Pancreas (tissue), 10 donors: Measurements from ENCODE around the gene CBY1. TPM values are rescaled to one million over a fixed set of nuclear protein-coding genes. Genes with fewer than 3 reads are reported as not detected.

Source experiments
- ATAC-seq, 4 donors: fragments of 200-7000 bp; cut with Tn5 transposase; one replicate each; pipeline versions ENCODE4 v1.8.0 to v1.9.1; 2020; ENCODE audit warnings: mild to moderate bottlenecking in 4 of 4, moderate library complexity in 4 of 4
- DNase-seq, 6 donors: peaks; one replicate each; pipeline ENCODE4 v3.0.0-alpha.2; 2020
- FAIRE-seq: peaks from 2 replicates; lab custom pipeline; 2012; peaks lifted over from hg19 to GRCh38; lab: Jason Lieb, UNC
- H3K27ac ChIP-seq, 4 donors: fragments of 200-600 bp; sonication (generic); 1 replicate in 3 of 4; 2 replicates in 1 of 4; pipeline versions ENCODE4 v1.5.0 to v1.8.0; 2020
- H3K27me3 ChIP-seq, 4 donors: fragments of 200-600 bp; one replicate each; pipeline ENCODE4 v1.8.0; 2021
- H3K36me3 ChIP-seq, 3 donors: fragments of 200-600 bp; sonication (generic) in 1 of 3; one replicate each; pipeline versions ENCODE4 v1.5.0 to v1.8.0; 2020 to 2021
- H3K4me1 ChIP-seq, 3 donors: fragments of 200-600 bp; one replicate each; pipeline ENCODE4 v1.8.0; 2021
- H3K4me3 ChIP-seq, 4 donors: fragments of 200-600 bp; sonication (generic) in 2 of 4; one replicate each; pipeline versions ENCODE4 v1.5.0 to v1.8.0; 2020 to 2021
- H3K9me3 ChIP-seq, 4 donors: fragments of 200-600 bp; one replicate each; pipeline ENCODE4 v1.8.0; 2021
- CTCF ChIP-seq, 4 donors: fragments of 200-600 bp; sonication (generic) in 3 of 4; IDR thresholded peaks; one replicate each; pipeline versions ENCODE4 v1.5.0 to v1.8.0; 2021; ENCODE audit warnings: antibody characterized with exemption in 4 of 4
- WGBS, 2 donors: extraction: QIAGEN DNeasy Blood & Tissue Kit; methylation state at CpG; one replicate each; pipeline ENCODE4 v1.1.7; 2013; 5-methylcytosine and 5-hydroxymethylcytosine counted together
- intact Hi-C, 3 donors: fragments of 100-400 bp; cut with DNase I; formaldehyde crosslinking; loops; one replicate each; pipeline versions ENCODE4 v1.11.1 to v1.14.2; 2022
- polyA plus RNA-seq, 2 donors: library from polyadenylated mRNA; stranded (reverse); fragments of 200-250 nt; gene quantifications; one replicate each; pipeline ENCODE4 v1.2.3, GENCODE V29; 2013
- total RNA-seq, 6 donors: library from RNA; stranded (reverse); fragmentation: NEBNext Ultra II Directional in 4 of 6; extraction: Animal tissue kit (Norgen Biotek cat#: 25700) in 4 of 6; gene quantifications; one replicate each; pipeline versions ENCODE4 v1.2.1 to v1.2.4, GENCODE V29; 2021 to 2023
- donor health status: healthy with polysubstance abuse.
- donor health status: DM: no; HTN: no; CAD: no; lungs with moderate emphysema.
- donor health status: DM: no; HTN: no; CAD: no.
- donor health status: control.
- donor health status: control.
- donor health status: Bipolar disorder and iron deficiency.
- donor health status: DM: yes; HTN: yes; CAD: no.
- donor health status: DM: no; HTN: no; CAD: no.
- donor health status: DM: no; HTN: no; CAD: no.
- donor health status: DM: yes; HTN: yes; CAD: no.

Gene CBY1
- total and polyA plus RNA-seq, 8 donors, result 15.3 to 37.1 (median 19.2) TPM

- intact Hi-C loops, result no loop called here
- H3K4me3 ChIP-seq, result no peak overlapping the region
- ATAC-seq (no peak), DNase-seq (no peak), FAIRE-seq (no peak)
- TF ChIP-seq CTCF (IDR thresholded peaks at IDR 0.05), result no peak
- no peak overlapping the region for H3K27ac ChIP-seq
- peaks cover 0 to 15% (median 8%) of the 10 kb centered on the region in 3 donors for H3K4me1 ChIP-seq
- no peaks in the 10 kb centered on the region for H3K9me3 ChIP-seq
- no peaks in the 10 kb centered on the region for H3K27me3 ChIP-seq
- peaks cover 0 to 25% (median 5%) of the 10 kb centered on the region in 3 donors for H3K36me3 ChIP-seq
- 93 to 95% methylated on average over 6 of the region's 6 CpGs for WGBS, 2 donors
Observed at GRCh38 chr22:38717244-38717643, 60.8 kb downstream of the CBY1 start.

DNA sequence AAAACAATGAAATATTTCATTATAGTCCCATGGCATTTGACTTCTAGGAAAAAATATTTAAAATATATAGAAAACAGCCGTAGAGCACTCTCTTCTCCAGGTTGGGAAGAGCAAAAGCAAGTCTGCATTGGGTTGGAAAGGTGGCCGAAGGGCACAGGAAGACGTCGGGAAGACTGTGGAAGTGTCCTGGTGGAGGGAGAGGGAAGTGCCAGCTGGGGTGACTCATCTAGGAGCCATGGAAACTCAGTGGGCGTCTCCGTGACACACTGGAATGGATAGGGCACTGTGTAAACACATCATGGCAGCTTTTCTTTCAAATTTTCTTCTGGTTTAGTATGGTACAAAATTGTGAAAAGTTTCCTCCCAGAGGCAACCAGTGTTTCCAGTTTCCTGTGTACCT is 62.0 kb downstream of the CBY1 start:
- TF ChIP-seq CTCF (IDR thresholded peaks at IDR 0.05), result peak; percentile 41 to 60 (median 56)
- Histone ChIP-seq H3K4me1 (peaks cover 0 to 15% (median 8%) of the 10 kb centered on the region in 3 donors), H3K9me3 (no peaks in the 10 kb centered on the region), H3K36me3 (peaks cover 0 to 37% (median 5%) of the 10 kb centered on the region in 3 donors), H3K27ac (peak overlapping the region in 3 of 4 donors; percentile 8 to 60 (median 49)), H3K4me3 (no peak overlapping the region), H3K27me3 (no peaks in the 10 kb centered on the region)
- ATAC-seq (peak; percentile 96 to 97 (median 96)), FAIRE-seq (no peak), DNase-seq (peak in 4 of 6 donors; percentile 60 to 81 (median 75))
- intact Hi-C loops, result no loop called here
- 21 to 23% methylated on average over 6 of the region's 6 CpGs for WGBS, 2 donors

GRCh38 chr22:38719196-38719595 is 62.8 kb downstream of the CBY1 start:
- Histone ChIP-seq H3K27me3 (no peaks in the 10 kb centered on the region), H3K9me3 (no peaks in the 10 kb centered on the region), H3K27ac (peak overlapping the region in 2 of 4 donors; percentile 49 to 60), H3K36me3 (peaks cover 0 to 42% (median 6%) of the 10 kb centered on the region in 3 donors), H3K4me1 (peaks cover 0 to 15% (median 8%) of the 10 kb centered on the region in 3 donors), H3K4me3 (no peak overlapping the region)
- ATAC-seq (no peak), DNase-seq (no peak), FAIRE-seq (no peak)
- 91 to 95% methylated on average over 6 of the region's 6 CpGs for WGBS, 2 donors
- no peak for TF ChIP-seq CTCF (IDR thresholded peaks at IDR 0.05)
- intact Hi-C loops, result no loop called here

DNA sequence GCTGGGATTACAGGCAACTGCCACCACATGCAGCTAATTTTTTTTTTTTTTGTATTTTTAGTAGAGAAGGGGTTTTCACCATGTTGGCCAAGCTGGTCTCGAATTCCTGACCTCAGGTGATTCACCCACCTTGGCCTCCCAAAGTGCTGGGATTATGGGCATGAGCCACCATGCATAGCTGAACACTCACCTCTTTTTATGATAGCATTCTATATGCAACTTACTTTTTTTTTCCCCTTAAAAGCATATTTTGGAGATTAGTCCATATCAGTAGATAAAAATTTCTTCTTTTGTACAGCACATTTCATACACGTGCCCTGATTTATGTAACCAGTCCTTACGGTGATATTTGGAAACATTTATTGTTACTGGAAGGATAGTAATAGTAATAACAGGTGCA is 63.9 kb downstream of the CBY1 start:
- Histone ChIP-seq H3K4me1 (peaks cover 0 to 15% (median 8%) of the 10 kb centered on the region in 3 donors), H3K36me3 (peaks cover 0 to 54% (median 15%) of the 10 kb centered on the region in 3 donors), H3K4me3 (no peak overlapping the region), H3K27ac (no peak overlapping the region), H3K9me3 (no peaks in the 10 kb centered on the region), H3K27me3 (no peaks in the 10 kb centered on the region)
- ATAC-seq, result no peak
- intact Hi-C loops, result no loop called here
- no peak for DNase-seq
- TF ChIP-seq CTCF (IDR thresholded peaks at IDR 0.05), result no peak
- no peak for FAIRE-seq
- WGBS, 2 donors, result 87 to 90% methylated on average over 3 of the region's 3 CpGs

DNA sequence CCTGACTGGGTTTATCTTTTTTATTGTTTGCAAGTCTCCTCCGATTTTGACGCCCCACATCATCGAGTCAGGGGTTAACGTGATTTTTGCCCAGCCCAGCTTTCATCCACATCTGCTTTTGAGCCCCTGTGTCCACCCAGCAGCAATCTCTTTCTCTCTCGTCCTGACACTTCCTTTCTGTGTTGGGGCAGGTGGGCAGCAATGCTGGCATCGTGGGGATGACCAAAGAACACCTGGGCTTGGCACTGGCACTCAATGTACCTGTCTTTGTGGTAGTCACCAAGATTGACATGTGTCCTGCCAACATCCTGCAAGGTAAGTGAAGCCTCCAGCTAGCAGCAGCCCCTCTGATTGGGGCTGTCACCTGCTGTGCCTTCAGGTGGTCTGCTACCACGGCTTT is 65.1 kb downstream of the CBY1 start:
- ATAC-seq, result no peak
- 81 to 83% methylated on average over 7 of the region's 7 CpGs for WGBS, 2 donors
- Histone ChIP-seq H3K27me3 (no peaks in the 10 kb centered on the region), H3K36me3 (peaks cover 0 to 57% (median 27%) of the 10 kb centered on the region in 3 donors), H3K4me1 (peaks cover 0 to 15% (median 8%) of the 10 kb centered on the region in 3 donors), H3K4me3 (no peak overlapping the region), H3K27ac (no peak overlapping the region), H3K9me3 (no peaks in the 10 kb centered on the region)
- no peak for FAIRE-seq
- TF ChIP-seq CTCF (IDR thresholded peaks at IDR 0.05), result no peak
- peak in 1 of 6 donors; percentile 9 for DNase-seq
- intact Hi-C loops, result no loop called here
